GM18517 (cell line): Measurements from ENCODE around the gene ARHGAP28.

Experiments
- ATAC-seq: cut with Tn5 transposase; IDR thresholded peaks from one replicate; pipeline ENCODE4 v1.9.1; 2021; ENCODE audit warnings: mild to moderate bottlenecking, moderate library complexity; ENCODE audit not compliant: unreplicated experiment

ARHGAP28 gene

GRCh38 chr18:6859676-6860422 lies 130.3 kb downstream of the ARHGAP28 start:
- no peak for ATAC-seq

GRCh38 chr18:6860804-6861448 lies 131.4 kb downstream of the ARHGAP28 start:
- ATAC-seq: no peak

- no peak for ATAC-seq
Observed at GRCh38 chr18:6865251-6865650, 135.7 kb downstream of the ARHGAP28 start.

- no peak for ATAC-seq
Observed at GRCh38 chr18:6866552-6867085, 137.1 kb downstream of the ARHGAP28 start.

GRCh38 chr18:6868033-6868432 lies 138.5 kb downstream of the ARHGAP28 start:
- no peak for ATAC-seq

GRCh38 chr18:6871566-6871965 lies 142.1 kb downstream of the ARHGAP28 start:
- no peak for ATAC-seq

- ATAC-seq: no peak
Observed at GRCh38 chr18:6873040-6873751, 143.7 kb downstream of the ARHGAP28 start.

GRCh38 chr18:6874315-6874714 lies 144.8 kb downstream of the ARHGAP28 start:
- no peak for ATAC-seq

GRCh38 chr18:6875749-6876148 lies 146.2 kb downstream of the ARHGAP28 start:
- no peak for ATAC-seq

GRCh38 chr18:6876641-6877041 lies 147.1 kb downstream of the ARHGAP28 start:
- no peak for ATAC-seq

- ATAC-seq: no peak
Observed at GRCh38 chr18:6877288-6877687, 147.8 kb downstream of the ARHGAP28 start.

- no peak for ATAC-seq
Observed at GRCh38 chr18:6878556-6879297, 149.2 kb downstream of the ARHGAP28 start.

- ATAC-seq: no peak
Observed at GRCh38 chr18:6879508-6880195, 150.1 kb downstream of the ARHGAP28 start.

- ATAC-seq: no peak
Observed at GRCh38 chr18:6881034-6881820, 151.7 kb downstream of the ARHGAP28 start.

GRCh38 chr18:6882401-6882800 lies 152.9 kb downstream of the ARHGAP28 start:
- ATAC-seq: no peak

GRCh38 chr18:6885006-6885481 lies 155.5 kb downstream of the ARHGAP28 start:
- no peak for ATAC-seq

GRCh38 chr18:6885992-6886796 lies 156.7 kb downstream of the ARHGAP28 start:
- ATAC-seq: no peak

- ATAC-seq: no peak
Observed at GRCh38 chr18:6886797-6887330, 157.3 kb downstream of the ARHGAP28 start.
